HG03135 (cell line): ENCODE measurements around the gene UBE2E3.
"Not testable (repeated sequence)": the region's sequence is repeated elsewhere in the genome, so short reads cannot be mapped to it uniquely, and the experiment has no call there.

Experiments
- ATAC-seq: cut with Tn5 transposase; IDR thresholded peaks from one replicate; pipeline ENCODE4 v1.9.1; 2021; ENCODE audit warnings: mild to moderate bottlenecking, moderate library complexity; ENCODE audit not compliant: unreplicated experiment

The UBE2E3 gene

GRCh38 chr2:181072486-181073235 is 92.3 kb downstream of the UBE2E3 start:
- ATAC-seq: no peak

DNA sequence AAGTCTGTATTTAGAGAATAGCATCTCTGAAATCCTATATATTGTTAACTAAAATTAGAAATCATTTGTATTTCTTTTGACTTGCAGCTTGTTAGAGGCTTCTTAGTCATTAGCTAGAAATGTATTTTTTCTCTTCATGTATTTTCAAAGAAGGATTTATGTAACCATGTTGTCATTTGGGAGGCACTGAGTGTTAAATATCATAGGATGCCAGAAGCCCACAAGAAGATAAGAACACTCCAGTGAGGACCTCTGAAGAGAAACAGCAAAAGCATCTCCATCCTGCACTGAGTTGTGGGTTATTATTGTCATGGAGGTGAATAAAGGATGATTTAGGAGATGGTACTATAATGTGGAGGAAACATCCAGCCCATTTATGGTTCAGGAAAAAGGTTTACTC is 93.5 kb downstream of the UBE2E3 start:
- ATAC-seq: no peak

DNA sequence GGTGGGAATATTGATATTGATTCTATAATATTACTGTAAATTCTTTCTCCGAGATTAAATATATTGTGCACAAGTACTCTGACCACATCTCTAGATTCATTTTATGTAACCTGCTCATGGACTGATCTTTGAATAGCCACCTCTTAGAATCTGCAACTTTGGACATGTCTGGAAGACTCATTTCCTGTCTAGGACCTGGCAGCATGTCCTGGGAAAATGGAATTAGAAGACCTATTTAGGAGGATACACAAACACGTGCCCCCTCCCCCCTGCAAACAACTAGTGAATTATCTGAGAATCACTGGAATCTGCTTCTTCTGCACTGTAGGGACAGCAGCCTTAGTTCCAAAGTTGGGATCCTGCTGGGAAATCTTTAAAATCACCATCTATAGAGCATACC is 94.1 kb downstream of the UBE2E3 start:
- ATAC-seq: no peak

DNA sequence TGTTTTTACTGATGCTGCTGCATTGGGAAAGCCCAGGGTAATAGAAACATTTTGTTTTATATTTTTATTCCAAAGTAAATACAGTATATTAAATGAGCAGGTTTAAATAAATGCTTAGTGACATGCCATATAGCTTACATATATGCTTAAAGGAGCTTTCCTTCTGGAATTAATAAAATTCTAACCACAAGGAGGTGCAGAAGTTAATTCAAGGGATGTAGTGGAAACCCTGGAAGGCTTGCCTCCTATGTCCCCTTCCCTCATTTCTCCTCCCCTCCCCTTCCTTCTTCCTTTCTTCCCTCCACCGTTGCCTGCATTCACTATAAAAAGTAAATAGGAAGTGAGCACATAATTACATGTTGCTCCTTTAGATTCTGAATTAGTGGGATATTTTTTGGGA is 96.3 kb downstream of the UBE2E3 start:
- no peak for ATAC-seq

DNA sequence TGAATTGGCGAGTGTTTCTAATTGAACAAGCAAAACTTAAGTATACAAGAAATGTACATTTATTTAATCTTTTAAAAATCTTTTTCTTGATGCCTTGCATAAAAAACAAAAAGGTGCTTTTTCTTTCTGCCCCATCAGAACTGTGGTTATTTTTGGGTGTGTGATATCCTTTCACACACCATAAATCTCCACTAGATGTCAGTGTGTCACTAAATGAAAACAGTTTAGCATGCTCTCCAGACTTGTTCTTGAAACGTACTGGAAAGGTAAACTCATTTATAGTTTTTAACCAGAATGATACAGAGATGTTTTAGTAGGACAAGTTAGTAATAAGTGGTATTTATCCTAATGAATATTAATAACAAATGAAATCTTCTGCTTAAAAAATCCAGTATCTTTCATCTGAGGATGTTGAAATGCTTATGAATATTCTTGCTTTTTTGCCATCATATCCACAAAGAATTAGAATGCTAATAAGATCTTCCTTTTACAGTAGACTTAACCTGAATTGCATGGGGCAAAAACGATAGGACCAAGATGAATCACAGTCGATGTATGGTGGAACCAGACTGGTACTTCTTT is 96.8 kb downstream of the UBE2E3 start:
- ATAC-seq: peak; percentile 75

DNA sequence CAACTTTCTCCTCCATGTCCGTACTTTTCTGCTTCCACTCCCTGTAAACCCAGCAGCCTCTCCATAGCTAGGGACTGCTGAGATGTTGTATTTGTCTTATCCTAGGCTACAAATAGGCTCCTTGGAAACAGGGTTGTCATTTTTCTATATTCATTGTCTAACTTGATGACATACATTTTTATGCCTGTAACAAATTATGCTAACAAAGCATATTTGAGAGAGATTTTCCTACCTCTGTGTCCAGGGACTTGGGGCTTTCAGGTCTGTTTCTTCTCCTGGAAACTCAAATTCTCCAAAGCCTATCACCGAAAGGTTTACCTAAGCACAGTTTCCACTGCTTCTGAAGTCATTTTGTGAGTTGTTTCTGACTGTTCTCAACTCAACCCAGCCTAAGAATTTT is 102.7 kb downstream of the UBE2E3 start:
- no peak for ATAC-seq

DNA sequence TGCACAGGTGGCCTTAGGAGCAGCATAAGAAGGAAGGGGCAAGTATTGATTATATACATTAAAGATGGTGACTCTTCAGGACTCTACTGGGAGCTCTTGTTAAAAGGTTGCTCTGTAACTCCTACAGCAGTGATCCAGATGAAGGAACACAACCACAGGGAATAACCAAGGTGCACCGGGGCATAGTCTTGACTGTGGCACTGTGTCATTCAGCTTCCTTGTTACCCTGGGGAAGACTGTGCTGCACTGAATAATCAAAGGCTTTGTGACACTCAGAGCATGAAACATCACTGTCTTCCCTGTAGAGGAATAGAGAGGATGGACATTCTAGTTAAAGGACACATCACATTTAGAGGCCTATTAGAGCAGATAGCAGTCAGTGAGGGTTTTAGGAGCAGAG is 105.3 kb downstream of the UBE2E3 start:
- no peak for ATAC-seq

GRCh38 chr2:181091920-181092319 is 111.5 kb downstream of the UBE2E3 start:
- not testable (repeated sequence) for ATAC-seq

- ATAC-seq: no peak
These were observed 115.1 kb downstream of the UBE2E3 start for GRCh38 chr2:181095486-181095885.

DNA sequence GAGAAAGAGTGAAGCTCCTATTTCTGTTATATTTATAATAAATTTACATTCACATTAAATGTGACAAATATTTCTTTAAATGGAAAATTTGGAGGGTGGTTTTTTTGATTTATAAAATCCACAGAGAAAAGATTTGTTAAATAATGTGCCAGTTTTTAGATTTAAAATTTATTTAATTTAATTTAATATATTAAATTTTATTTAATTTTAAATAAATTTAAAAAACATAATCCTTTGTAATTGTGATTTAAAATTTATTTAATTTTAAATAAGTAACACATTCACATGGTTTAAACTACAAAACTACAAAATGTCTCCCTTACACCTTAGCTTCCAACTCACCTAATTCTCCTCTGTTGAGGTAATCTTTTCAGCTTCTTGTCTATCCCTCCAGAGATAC is 123.3 kb downstream of the UBE2E3 start:
- ATAC-seq: no peak

DNA sequence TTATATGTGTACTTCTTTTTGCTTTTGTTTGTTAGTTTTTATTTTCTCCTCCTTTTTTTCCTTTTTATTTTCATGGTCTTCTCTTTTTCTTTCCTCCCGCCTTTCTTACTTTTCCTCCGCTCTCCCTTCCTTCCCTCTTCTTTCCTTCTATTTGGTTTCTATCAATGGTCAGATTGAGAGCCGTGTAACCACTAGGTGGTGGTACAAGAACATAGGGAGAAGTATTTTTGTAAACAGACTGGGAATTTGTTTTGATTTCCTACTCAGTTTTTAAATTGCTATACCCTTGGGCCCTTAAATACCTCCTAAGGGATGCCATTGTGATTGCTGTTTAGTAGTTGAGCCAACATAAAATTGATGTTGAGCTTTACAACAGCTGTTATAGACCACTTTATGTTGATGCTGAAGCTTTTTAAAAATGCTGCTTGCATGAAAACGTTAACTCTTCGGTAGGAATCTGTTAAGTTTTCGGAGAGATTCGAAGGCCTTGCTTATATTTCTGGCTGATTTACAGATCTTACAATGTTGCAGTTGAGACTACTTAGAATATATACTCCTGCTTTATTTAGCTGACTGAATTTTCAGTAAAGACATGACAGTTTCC is 124.2 kb downstream of the UBE2E3 start:
- no peak for ATAC-seq

DNA sequence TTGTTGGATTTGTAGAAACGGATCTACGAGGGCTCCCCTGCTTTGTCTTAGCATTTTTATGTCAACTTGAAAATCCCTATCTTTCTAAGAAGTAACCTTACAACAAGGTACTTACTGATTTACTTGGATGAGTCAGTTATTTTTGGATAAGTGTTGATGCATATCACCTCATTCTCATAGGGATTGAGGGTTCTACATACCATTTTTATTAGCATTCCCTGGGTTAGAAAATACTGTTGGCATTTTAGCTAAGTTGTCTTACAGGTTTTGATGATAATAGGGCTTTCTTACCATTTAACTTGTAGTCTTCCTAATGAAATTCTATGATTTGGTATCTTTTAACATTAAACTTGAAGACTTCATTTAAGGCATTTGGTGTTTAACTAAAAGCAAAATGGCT is 125.2 kb downstream of the UBE2E3 start:
- no peak for ATAC-seq

DNA sequence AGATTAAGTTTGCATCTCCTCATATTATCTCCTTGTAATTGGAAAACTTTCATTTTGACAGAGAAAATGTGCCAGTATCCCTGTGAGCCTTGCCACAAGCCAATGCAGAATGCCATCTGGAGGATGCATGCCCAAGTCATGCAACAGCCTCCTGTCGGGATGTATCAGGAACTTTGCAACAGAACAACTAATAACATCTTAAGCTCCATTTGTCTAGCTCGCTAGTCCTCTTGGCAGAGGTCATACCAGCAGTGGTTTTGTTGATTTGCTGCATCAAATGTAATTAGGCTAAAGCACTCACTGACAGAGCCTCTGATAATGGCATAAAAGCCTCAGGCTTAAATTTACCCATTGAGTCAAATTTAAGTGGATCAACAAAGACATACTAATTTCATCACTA is 125.8 kb downstream of the UBE2E3 start:
- no peak for ATAC-seq

DNA sequence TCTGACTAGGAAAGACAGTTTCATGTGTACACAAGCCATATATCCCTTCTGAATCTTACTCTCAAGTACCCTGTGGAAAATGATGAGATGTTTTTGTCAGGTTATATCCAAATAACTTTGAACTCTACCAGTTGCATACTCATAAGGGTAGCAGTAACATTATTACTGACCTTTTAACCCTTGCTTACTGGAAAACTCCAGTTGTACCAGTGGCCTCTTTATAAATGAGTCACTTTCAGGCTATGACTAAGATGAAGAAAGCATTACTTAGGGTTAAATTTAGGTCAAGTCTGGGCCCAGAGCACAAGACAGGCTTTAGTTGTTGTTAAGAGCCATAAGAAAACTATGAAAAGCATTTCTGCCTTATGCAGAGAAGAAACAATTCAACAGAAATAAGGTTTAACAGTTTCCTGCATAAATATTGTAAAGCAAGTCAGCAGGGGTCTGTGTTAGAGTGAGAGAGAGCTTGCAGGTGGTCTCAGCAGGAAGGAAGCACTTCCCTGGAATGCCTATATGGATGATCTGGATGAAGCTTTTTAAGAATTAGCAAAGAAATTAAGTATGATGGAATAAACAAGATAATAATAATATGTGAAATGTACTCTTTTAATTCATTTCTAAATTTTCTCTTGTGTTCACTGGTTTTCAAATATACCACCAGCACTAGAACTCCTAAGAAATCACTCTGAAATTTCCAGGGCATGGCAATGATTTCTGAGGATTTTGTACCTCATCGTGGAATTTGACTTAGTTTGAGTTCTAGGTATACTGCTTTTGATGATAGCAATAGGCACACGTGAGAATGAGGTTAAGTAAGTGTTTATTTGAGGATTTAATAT is 126.6 kb downstream of the UBE2E3 start:
- ATAC-seq: peak; percentile 99

GRCh38 chr2:181107628-181107945 is 127.2 kb downstream of the UBE2E3 start:
- no peak for ATAC-seq

DNA sequence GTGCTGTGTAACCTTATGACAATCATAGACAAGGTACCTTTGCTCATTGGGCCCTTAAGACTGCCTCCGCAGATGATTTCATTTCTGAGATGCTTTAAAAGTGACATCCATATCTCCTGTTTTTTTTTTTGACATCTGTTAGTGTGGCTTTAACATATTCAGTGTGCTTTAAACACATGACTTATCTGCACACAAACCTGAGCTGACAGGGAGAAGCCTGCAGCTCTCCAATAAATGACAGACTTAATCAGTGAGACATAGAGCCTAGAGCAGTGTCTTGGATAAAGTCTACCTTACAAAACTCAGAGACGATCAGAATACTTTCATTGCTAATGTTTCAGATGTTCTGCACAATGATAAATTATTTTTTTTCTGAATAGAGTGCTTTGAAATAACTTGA is 130.7 kb downstream of the UBE2E3 start:
- ATAC-seq: no peak

GRCh38 chr2:181112916-181113315 is 132.5 kb downstream of the UBE2E3 start:
- no peak for ATAC-seq
